Activated CD8-positive, alpha-beta memory T cell treated with anti-CD3 and anti-CD28 coated beads, Interleukin-2, amount 10 ng/mL, durations not matched to agents 7 days and 5 days (primary cell): ENCODE results near the gene CPO. TPM values are rescaled to one million over a fixed set of nuclear protein-coding genes. Genes with fewer than 3 reads are reported as not detected.
A peak's percentile ranks its signal among the peaks of the same experiment; 100 is the strongest.

Experiments used
- ATAC-seq: fragments of 150-1000 bp; cut with Tn5 transposase; one replicate; pipeline ENCODE4 v1.10.0; 2021; ENCODE audit warnings: moderate library complexity
- CTCF ChIA-PET: fragments of 350-600 bp; sonication (Branson Sonifier 250); formaldehyde crosslinking; loops from one replicate; lab custom pipeline; 2021; ENCODE audit warnings: antibody characterized with exemption; lab: Charles Lee
- DNase-seq: peaks from one replicate; pipeline ENCODE4 v3.0.0-alpha.2; 2020
- H3K27ac Mint-ChIP-seq: one replicate; pipeline ENCODE4 v1.8.0; 2021; ENCODE audit warnings: mild to moderate bottlenecking, mixed read lengths
- H3K27me3 Mint-ChIP-seq: one replicate; pipeline ENCODE4 v1.8.0; 2021; ENCODE audit warnings: mixed read lengths
- H3K36me3 Mint-ChIP-seq: one replicate; pipeline ENCODE4 v1.8.0; 2021; ENCODE audit warnings: mild to moderate bottlenecking, mixed read lengths
- H3K4me1 Mint-ChIP-seq: one replicate; pipeline ENCODE4 v1.8.0; 2021; ENCODE audit warnings: mixed read lengths
- H3K4me3 Mint-ChIP-seq: one replicate; pipeline ENCODE4 v1.8.0; 2021; ENCODE audit warnings: mild to moderate bottlenecking, moderate library complexity, mixed read lengths
- H3K9me3 Mint-ChIP-seq: one replicate; pipeline ENCODE4 v1.8.0; 2022; ENCODE audit warnings: low read depth, mixed read lengths
- total RNA-seq, 2 experiments: library from RNA; stranded (reverse); gene quantifications; one replicate each; pipeline ENCODE4 v1.2.3, GENCODE V29; 2021

CPO gene
- total RNA-seq, 2 experiments from 2014 or later = not detected

DNA sequence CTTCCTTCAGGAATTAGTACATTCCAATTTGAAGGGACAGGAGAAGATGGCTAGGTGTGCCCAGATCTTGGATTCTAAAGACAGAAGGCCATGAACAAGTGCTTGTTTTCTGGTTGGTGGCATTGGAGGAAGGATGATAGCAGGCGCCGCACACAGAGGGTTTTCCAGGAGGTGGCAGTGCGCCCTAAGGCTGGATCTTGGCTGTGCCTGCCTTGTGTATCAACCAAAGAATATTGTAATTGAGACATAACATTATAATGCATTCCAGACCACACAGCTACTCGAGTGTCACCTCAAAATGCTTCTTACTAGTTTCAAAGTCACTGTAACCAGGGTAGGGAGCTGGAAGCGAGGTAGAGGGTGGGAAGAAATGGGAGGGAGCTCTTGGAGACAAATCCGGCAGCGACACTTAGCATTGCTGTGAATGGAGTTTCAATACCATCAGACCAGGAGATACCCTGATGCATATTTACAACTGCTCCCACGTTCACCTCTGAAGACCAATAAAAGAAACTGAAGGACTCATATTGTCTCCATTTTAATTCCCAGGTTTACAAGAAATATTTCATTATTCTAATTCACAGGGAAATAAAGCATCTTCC, 42.5 kb downstream of the CPO start:
- CTCF ChIA-PET = no interaction called here
- no peaks in the 10 kb centered on the region for H3K4me1 Mint-ChIP-seq
- DNase-seq (peak; percentile 43), ATAC-seq (no peak)
- H3K4me3 Mint-ChIP-seq = no peak overlapping the region
- no peaks in the 10 kb centered on the region for H3K36me3 Mint-ChIP-seq
- peaks cover 10% of the 10 kb centered on the region for H3K27me3 Mint-ChIP-seq
- peaks cover 2% of the 10 kb centered on the region for H3K9me3 Mint-ChIP-seq
- H3K27ac Mint-ChIP-seq = no peak overlapping the region

GRCh38 chr2:206982360-206982955, 43.1 kb downstream of the CPO start:
- no peaks in the 10 kb centered on the region for H3K36me3 Mint-ChIP-seq
- no peaks in the 10 kb centered on the region for H3K4me1 Mint-ChIP-seq
- ATAC-seq (no peak), DNase-seq (no peak)
- peaks cover 10% of the 10 kb centered on the region for H3K27me3 Mint-ChIP-seq
- peaks cover 2% of the 10 kb centered on the region for H3K9me3 Mint-ChIP-seq
- H3K4me3 Mint-ChIP-seq = no peak overlapping the region
- CTCF ChIA-PET = no interaction called here
- H3K27ac Mint-ChIP-seq = no peak overlapping the region

DNA sequence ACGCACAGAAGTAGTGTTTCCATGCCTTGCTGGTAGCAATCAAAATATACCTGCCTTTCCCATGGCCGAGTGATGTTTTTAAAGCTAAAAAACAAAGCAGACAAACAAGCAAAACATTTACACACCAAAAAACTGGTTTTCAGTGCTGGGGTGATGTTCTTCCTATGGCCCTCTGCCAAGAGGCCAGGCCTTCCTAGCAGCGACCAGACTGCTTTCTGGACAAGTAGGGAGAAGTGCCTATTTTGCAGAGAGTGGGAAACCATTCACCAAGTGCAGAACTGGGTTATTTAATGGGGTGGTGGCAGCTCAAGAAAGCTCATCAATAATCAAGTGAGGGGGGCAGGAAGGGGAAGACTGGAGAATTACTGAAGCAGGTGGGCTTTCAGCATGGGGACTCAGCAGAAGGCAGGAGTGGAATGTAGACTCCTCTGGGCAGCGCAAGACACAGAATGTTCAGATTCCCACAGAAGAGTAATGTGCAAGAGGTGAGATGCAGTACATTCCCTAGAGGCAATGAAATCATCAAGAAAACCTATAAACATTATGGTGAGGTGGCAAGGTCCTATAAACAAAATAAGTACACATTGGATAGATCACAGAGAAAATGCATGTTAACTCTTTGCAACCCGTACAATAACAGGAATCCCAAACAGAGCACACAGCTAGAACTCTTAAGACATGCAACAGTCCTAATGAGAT, 44.0 kb downstream of the CPO start:
- no peak for DNase-seq
- Mint-ChIP-seq H3K9me3 (peaks cover 2% of the 10 kb centered on the region), H3K36me3 (no peaks in the 10 kb centered on the region), H3K4me1 (no peaks in the 10 kb centered on the region), H3K27ac (no peak overlapping the region), H3K27me3 (peaks cover 10% of the 10 kb centered on the region), H3K4me3 (no peak overlapping the region)
- CTCF ChIA-PET = no interaction called here
- no peak for ATAC-seq

GRCh38 chr2:206984206-206984605, 44.9 kb downstream of the CPO start:
- Mint-ChIP-seq H3K36me3 (no peaks in the 10 kb centered on the region), H3K27ac (no peak overlapping the region), H3K4me1 (peaks cover 2% of the 10 kb centered on the region), H3K9me3 (peaks cover 2% of the 10 kb centered on the region), H3K27me3 (peaks cover 10% of the 10 kb centered on the region), H3K4me3 (no peak overlapping the region)
- no peak for ATAC-seq
- no peak for DNase-seq
- CTCF ChIA-PET = no interaction called here

- Mint-ChIP-seq H3K27ac (no peak overlapping the region), H3K36me3 (no peaks in the 10 kb centered on the region), H3K9me3 (peaks cover 2% of the 10 kb centered on the region), H3K4me1 (peaks cover 4% of the 10 kb centered on the region), H3K4me3 (no peak overlapping the region), H3K27me3 (peaks cover 18% of the 10 kb centered on the region)
- ATAC-seq (no peak), DNase-seq (no peak)
- CTCF ChIA-PET = no interaction called here
Observed at GRCh38 chr2:206986943-206987342, 47.6 kb downstream of the CPO start.

- peaks cover 13% of the 10 kb centered on the region for H3K27me3 Mint-ChIP-seq
- H3K27ac Mint-ChIP-seq = no peak overlapping the region
- DNase-seq (no peak), ATAC-seq (no peak)
- CTCF ChIA-PET = interaction anchor here (1.4 kb wide), 1 partner anchor 10 kb away, joined by 3 read pairs; no protein-coding TSS in a partner anchor
- H3K9me3 Mint-ChIP-seq = peaks cover 2% of the 10 kb centered on the region
- H3K36me3 Mint-ChIP-seq = no peaks in the 10 kb centered on the region
- peaks cover 4% of the 10 kb centered on the region for H3K4me1 Mint-ChIP-seq
- H3K4me3 Mint-ChIP-seq = no peak overlapping the region
Observed at GRCh38 chr2:206987810-206988209, 48.5 kb downstream of the CPO start.

DNA sequence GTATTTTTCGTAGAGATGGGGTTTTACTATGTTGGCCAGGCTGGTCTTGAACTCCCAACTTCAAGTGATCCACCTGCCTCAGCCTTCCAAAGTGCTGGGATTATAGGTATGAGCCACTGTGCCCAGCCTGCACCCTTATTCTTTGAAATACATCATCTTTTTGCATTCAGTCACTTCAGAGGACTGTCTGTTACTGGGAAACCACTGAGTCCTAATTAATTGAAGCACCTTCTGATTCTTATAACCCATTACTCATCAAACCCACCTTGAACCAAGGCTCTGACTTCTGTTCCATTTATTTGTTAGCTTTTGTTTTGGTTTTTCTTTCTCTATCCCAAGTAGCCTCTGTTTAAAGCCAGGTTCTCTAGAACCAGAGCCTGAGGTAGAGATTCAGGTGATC, 49.6 kb downstream of the CPO start:
- Mint-ChIP-seq H3K27ac (no peak overlapping the region), H3K4me1 (peaks cover 4% of the 10 kb centered on the region), H3K27me3 (peaks cover 13% of the 10 kb centered on the region), H3K4me3 (no peak overlapping the region), H3K36me3 (no peaks in the 10 kb centered on the region), H3K9me3 (peaks cover 2% of the 10 kb centered on the region)
- DNase-seq (no peak), ATAC-seq (no peak)
- CTCF ChIA-PET = interaction anchor here (1.4 kb wide), 1 partner anchor 9 kb away, joined by 3 read pairs; no protein-coding TSS in a partner anchor

- DNase-seq (no peak), ATAC-seq (no peak)
- H3K27me3 Mint-ChIP-seq = peaks cover 13% of the 10 kb centered on the region
- no peaks in the 10 kb centered on the region for H3K36me3 Mint-ChIP-seq
- CTCF ChIA-PET = interaction anchor here (1.4 kb wide), 1 partner anchor 9 kb away, joined by 3 read pairs; no protein-coding TSS in a partner anchor
- H3K27ac Mint-ChIP-seq = no peak overlapping the region
- peaks cover 4% of the 10 kb centered on the region for H3K4me1 Mint-ChIP-seq
- H3K4me3 Mint-ChIP-seq = no peak overlapping the region
- H3K9me3 Mint-ChIP-seq = peaks cover 2% of the 10 kb centered on the region
Observed at GRCh38 chr2:206989311-206989710, 50.0 kb downstream of the CPO start.

DNA sequence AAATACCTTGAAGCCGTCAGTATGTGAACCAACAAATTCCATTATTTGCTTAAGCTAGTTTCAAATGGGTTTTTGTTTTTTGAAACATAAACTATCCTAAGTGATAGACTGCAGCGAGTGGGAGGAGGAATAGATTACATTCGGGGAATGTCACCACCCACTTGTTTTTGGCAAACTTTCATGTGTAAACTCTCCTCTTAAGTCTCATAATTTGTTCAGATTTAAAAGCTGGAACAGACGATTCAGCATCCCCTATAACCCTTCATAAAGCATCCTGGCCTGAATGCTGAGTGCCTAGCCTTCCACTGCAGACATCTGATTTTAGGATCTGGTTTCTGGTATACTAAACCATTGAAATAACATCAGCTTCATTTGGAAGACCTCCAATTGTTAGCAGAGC, 51.0 kb downstream of the CPO start:
- no peak for ATAC-seq
- CTCF ChIA-PET = no interaction called here
- H3K4me1 Mint-ChIP-seq = peaks cover 4% of the 10 kb centered on the region
- no peaks in the 10 kb centered on the region for H3K36me3 Mint-ChIP-seq
- peaks cover 13% of the 10 kb centered on the region for H3K27me3 Mint-ChIP-seq
- no peak overlapping the region for H3K27ac Mint-ChIP-seq
- no peak for DNase-seq
- H3K9me3 Mint-ChIP-seq = peaks cover 2% of the 10 kb centered on the region
- H3K4me3 Mint-ChIP-seq = no peak overlapping the region

- H3K27me3 Mint-ChIP-seq = peaks cover 13% of the 10 kb centered on the region
- no peak for DNase-seq
- H3K9me3 Mint-ChIP-seq = no peaks in the 10 kb centered on the region
- CTCF ChIA-PET = no interaction called here
- no peaks in the 10 kb centered on the region for H3K36me3 Mint-ChIP-seq
- no peak for ATAC-seq
- peaks cover 4% of the 10 kb centered on the region for H3K4me1 Mint-ChIP-seq
- H3K27ac Mint-ChIP-seq = no peak overlapping the region
- no peak overlapping the region for H3K4me3 Mint-ChIP-seq
Observed at GRCh38 chr2:206991070-206991469, 51.8 kb downstream of the CPO start.

- Mint-ChIP-seq H3K27me3 (peaks cover 16% of the 10 kb centered on the region), H3K27ac (no peak overlapping the region), H3K4me1 (peaks cover 4% of the 10 kb centered on the region), H3K36me3 (no peaks in the 10 kb centered on the region), H3K4me3 (no peak overlapping the region), H3K9me3 (no peaks in the 10 kb centered on the region)
- DNase-seq (no peak), ATAC-seq (no peak)
- CTCF ChIA-PET = no interaction called here
Observed at GRCh38 chr2:206993396-206993911, 54.1 kb downstream of the CPO start.

DNA sequence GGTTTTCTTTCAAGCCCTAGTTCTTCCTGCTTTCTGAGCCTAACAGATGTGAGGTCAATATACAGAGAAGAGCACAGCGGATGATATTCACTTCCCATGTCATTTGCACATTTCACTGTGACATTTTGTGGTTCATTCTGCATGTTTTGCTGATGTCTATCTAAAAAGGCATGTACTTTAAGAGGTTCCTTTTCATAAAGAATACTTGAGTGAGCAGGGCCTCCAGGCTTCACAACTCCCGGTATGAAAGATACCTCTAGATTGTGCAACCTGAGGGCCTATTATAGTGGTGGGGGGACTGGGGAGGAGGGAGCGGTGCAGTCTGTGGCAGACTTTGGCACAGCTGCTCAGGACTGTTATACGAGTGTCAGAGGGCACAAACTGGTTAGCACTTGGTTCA, 54.6 kb downstream of the CPO start:
- H3K27me3 Mint-ChIP-seq = peaks cover 16% of the 10 kb centered on the region
- DNase-seq (no peak), ATAC-seq (no peak)
- no peak overlapping the region for H3K4me3 Mint-ChIP-seq
- no peaks in the 10 kb centered on the region for H3K36me3 Mint-ChIP-seq
- no peak overlapping the region for H3K27ac Mint-ChIP-seq
- H3K4me1 Mint-ChIP-seq = peaks cover 4% of the 10 kb centered on the region
- CTCF ChIA-PET = no interaction called here
- no peaks in the 10 kb centered on the region for H3K9me3 Mint-ChIP-seq

GRCh38 chr2:206996556-206997065, 57.3 kb downstream of the CPO start:
- ATAC-seq (no peak), DNase-seq (no peak)
- Mint-ChIP-seq H3K27ac (no peak overlapping the region), H3K9me3 (no peaks in the 10 kb centered on the region), H3K4me3 (no peak overlapping the region), H3K4me1 (no peaks in the 10 kb centered on the region), H3K36me3 (no peaks in the 10 kb centered on the region), H3K27me3 (peaks cover 7% of the 10 kb centered on the region)
- CTCF ChIA-PET = no interaction called here
